Gastrocnemius medialis (tissue), 4 donors: ENCODE results near the gene CEACAM21. TPM values are rescaled to one million over a fixed set of nuclear protein-coding genes. Genes with fewer than 3 reads are reported as not detected.

Experiments used
- ATAC-seq, 2 donors: fragments of 150-250 bp; one replicate each; pipeline ENCODE4 v1.9.1; 2016
- DNase-seq, 2 donors: peaks; one replicate each; pipeline ENCODE4 v3.0.0-alpha.2; 2019
- H3K27ac ChIP-seq, 4 donors: fragments of 200-600 bp; sonication (generic); 1 replicate in 1 of 4; 2 replicates in 3 of 4; pipeline ENCODE4 v1.5.1; 2016 to 2018; ENCODE audit warnings: mild to moderate bottlenecking in 2 of 4, moderate library complexity in 1 of 4
- H3K27me3 ChIP-seq, 3 donors: fragments of 200-600 bp; sonication (generic) in 2 of 3; 1 replicate in 1 of 3; 2 replicates in 2 of 3; pipeline versions ENCODE4 v1.5.1 to v1.6.0; 2016 to 2019; ENCODE audit warnings: mild to moderate bottlenecking in 1 of 3, moderate library complexity in 1 of 3
- H3K36me3 ChIP-seq, 2 donors: fragments of 200-600 bp; sonication (generic) in 1 of 2; one replicate each; pipeline ENCODE4 v1.5.1; 2017 to 2018
- H3K4me1 ChIP-seq, 2 donors: fragments of 200-600 bp; sonication (generic) in 1 of 2; one replicate each; pipeline ENCODE4 v1.5.1; 2016 to 2017; ENCODE audit warnings: mild to moderate bottlenecking in 2 of 2
- H3K4me3 ChIP-seq, 4 donors: fragments of 200-600 bp; sonication (generic) in 3 of 4; 1 replicate in 1 of 4; 2 replicates in 3 of 4; pipeline ENCODE4 v1.5.1; 2016 to 2019; ENCODE audit warnings: mild to moderate bottlenecking in 2 of 4
- H3K9me3 ChIP-seq, 3 donors: fragments of 200-600 bp; sonication (generic) in 2 of 3; 1 replicate in 1 of 3; 2 replicates in 2 of 3; pipeline ENCODE4 v1.5.1; 2016 to 2019
- CTCF ChIP-seq, 5 experiments: fragments of 450-650 bp in 3 of 5; fragments of 200-600 bp in 2 of 5; sonication (generic) in 2 of 5; IDR thresholded peaks in 4 of 5; conservative IDR thresholded peaks in 1 of 5; 1 replicate in 4 of 5; 2 replicates in 1 of 5; pipeline ENCODE4 v1.5.1; 2016 to 2019; ENCODE audit warnings: antibody characterized with exemption in 5 of 5, mild to moderate bottlenecking in 3 of 5, moderate library complexity in 3 of 5
- POLR2A ChIP-seq, 2 donors: fragments of 450-650 bp; IDR thresholded peaks; one replicate each; pipeline ENCODE4 v1.6.1; 2017; ENCODE audit warnings: antibody characterized with exemption in 2 of 2, mild to moderate bottlenecking in 2 of 2, moderate library complexity in 2 of 2
- in situ Hi-C, 4 donors: fragments of 200-750 bp; cut with MboI; loops; one replicate each; pipeline versions ENCODE4 v1.15.0 to v1.8.0; 2017; ENCODE audit warnings: low sequenced_read_pairs in 4 of 4
- intact Hi-C: fragments of 100-400 bp; cut with DNase I; formaldehyde crosslinking; loops from one replicate; pipeline ENCODE4 v1.15.1; 2023; ENCODE audit warnings: low total_unique reads
- total RNA-seq, 4 donors: library from RNA; depleted of rRNA; stranded (reverse); fragments of >200 nt; gene quantifications; one replicate each; pipeline versions ENCODE4 v1.1.0 to v1.2.3, GENCODE V29; 2016

CEACAM21 gene
- total RNA-seq, 4 donors from 2014 or later, result 0.49 TPM; not detected in 3

DNA sequence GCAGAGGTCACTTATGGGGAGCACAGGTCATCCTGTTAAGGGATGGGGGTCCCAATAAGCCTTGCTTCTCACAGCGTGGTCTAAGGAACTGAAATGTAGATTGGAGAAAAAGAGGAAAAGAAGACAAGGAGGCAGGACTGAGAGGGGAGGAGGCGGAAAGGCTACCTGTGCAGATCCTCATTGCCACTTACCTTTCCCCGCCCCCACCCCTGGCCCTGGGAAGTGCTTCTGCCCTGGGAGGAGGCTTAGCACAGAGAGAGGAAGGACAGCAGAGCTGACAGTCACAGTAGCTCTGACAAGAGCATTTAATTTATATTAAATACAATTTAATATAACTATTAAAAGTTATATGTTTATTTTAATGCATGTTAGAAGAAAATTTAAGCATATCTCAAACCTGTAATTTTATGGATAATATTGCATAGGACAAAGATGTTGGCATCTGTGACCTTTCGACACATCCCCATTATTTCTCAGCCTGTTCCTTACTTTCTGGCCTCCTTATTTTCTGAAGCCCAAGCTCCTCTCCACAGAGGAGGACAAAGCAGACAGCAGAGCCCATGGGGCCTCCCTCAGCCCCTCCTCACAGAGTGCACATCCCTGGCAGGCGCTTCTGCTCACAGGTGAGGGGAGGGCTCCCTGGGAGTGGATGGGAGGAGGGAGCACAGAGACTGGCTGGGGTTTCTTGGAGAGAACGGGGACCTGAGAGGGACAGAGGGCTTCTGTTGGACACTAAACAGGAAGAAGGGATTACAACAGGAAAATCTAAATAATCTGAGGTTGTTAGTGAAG lies 23.4 kb downstream of the CEACAM21 start:
- Histone ChIP-seq H3K36me3 (no peaks in the 10 kb centered on the region), H3K4me1 (no peaks in the 10 kb centered on the region), H3K27me3 (peaks cover 0 to 4% (median 3%) of the 10 kb centered on the region in 3 donors), H3K27ac (no peak overlapping the region), H3K9me3 (no peaks in the 10 kb centered on the region), H3K4me3 (no peak overlapping the region)
- in situ Hi-C loops (no loop called here), intact Hi-C loops (no loop called here)
- ATAC-seq, result no peak
- DNase-seq, result no peak
- TF ChIP-seq POLR2A (IDR thresholded peaks at IDR 0.05) (no peak), CTCF (IDR thresholded peaks at IDR 0.05 in 4 of 5, conservative IDR thresholded peaks at IDR 0.05 in 1 of 5) (no peak)

- in situ Hi-C loops, result no loop called here
- H3K27me3 ChIP-seq, result peaks cover 0 to 3% (median under 1%) of the 10 kb centered on the region in 3 donors
- intact Hi-C loops, result no loop called here
- TF ChIP-seq POLR2A (IDR thresholded peaks at IDR 0.05), result no peak
- no peak for TF ChIP-seq CTCF (IDR thresholded peaks at IDR 0.05 in 4 of 5, conservative IDR thresholded peaks at IDR 0.05 in 1 of 5)
- no peak overlapping the region for H3K27ac ChIP-seq
- no peaks in the 10 kb centered on the region for H3K4me1 ChIP-seq
- ATAC-seq (no peak), DNase-seq (no peak)
- H3K4me3 ChIP-seq, result no peak overlapping the region
- H3K9me3 ChIP-seq, result no peaks in the 10 kb centered on the region
- H3K36me3 ChIP-seq, result no peaks in the 10 kb centered on the region
Observed at GRCh38 chr19:41601771-41602170, 25.8 kb downstream of the CEACAM21 start.

DNA sequence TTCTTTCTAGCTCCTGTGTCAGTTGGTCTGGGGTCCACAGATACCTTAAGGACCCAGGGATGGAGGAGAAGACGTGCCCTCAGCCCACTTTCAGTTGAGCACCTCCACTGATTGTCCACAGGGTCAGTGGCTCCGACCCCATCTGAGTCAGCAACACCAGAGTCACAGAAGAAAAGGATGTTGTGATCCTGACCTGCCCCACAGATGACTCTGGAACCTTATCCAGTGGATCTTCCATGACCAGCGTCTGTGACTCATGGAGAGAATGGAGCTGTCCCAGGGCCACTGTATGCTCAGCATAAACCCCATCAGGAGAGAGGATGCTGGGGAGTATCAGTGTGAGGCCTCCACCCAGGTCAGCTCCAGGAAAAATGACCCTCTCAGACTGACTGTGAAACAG lies 28.9 kb downstream of the CEACAM21 start:
- intact Hi-C loops (no loop called here), in situ Hi-C loops (no loop called here)
- H3K9me3 ChIP-seq, result no peaks in the 10 kb centered on the region
- no peaks in the 10 kb centered on the region for H3K4me1 ChIP-seq
- H3K27me3 ChIP-seq, result no peaks in the 10 kb centered on the region
- no peak for TF ChIP-seq CTCF (IDR thresholded peaks at IDR 0.05 in 4 of 5, conservative IDR thresholded peaks at IDR 0.05 in 1 of 5)
- no peak for TF ChIP-seq POLR2A (IDR thresholded peaks at IDR 0.05)
- ATAC-seq (no peak), DNase-seq (no peak)
- H3K4me3 ChIP-seq, result no peak overlapping the region
- H3K27ac ChIP-seq, result no peak overlapping the region
- H3K36me3 ChIP-seq, result no peaks in the 10 kb centered on the region

DNA sequence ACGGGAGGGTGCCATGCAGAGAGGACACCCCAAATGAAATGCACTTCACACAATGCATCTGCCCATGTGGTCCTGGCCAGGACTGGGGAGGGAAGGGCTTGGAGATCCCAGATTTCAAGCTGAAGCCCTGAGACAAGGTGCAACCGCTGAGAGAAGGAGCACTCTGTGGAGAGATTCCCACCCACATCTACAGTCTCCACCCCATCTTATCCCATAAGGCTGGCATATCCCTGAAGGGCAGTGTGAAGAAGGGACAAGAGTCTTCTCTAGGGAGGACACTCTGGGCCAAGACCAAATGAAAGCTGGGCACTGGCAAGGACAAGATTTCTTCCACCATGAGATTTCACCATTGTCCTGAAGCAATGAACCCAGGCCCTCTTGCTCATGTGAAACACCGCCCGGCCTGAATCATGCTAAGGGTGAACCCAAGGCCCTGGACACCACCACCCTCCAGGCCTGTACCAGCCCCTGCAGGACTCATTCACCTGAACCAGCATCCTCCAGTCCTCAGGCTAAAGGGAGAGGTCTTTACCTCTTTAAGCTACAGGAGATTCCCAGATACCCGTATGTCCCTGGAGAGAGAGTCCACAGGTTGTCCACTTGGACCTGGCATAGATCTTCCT lies 30.4 kb downstream of the CEACAM21 start:
- no peak for DNase-seq
- Histone ChIP-seq H3K9me3 (no peaks in the 10 kb centered on the region), H3K4me3 (no peak overlapping the region), H3K27me3 (no peaks in the 10 kb centered on the region), H3K36me3 (no peaks in the 10 kb centered on the region), H3K27ac (no peak overlapping the region), H3K4me1 (no peaks in the 10 kb centered on the region)
- intact Hi-C loops, result no loop called here
- ATAC-seq, result no peak
- in situ Hi-C loops, result no loop called here
- no peak for TF ChIP-seq POLR2A (IDR thresholded peaks at IDR 0.05)
- no peak for TF ChIP-seq CTCF (IDR thresholded peaks at IDR 0.05 in 4 of 5, conservative IDR thresholded peaks at IDR 0.05 in 1 of 5)
